Glomerular visceral epithelial cell (primary cell): ENCODE measurements around the gene CHSY3.
"Not testable (repeated sequence)": the region's sequence is repeated elsewhere in the genome, so short reads cannot be mapped to it uniquely, and the experiment has no call there.

Experiments used
- DNase-seq: peaks from one replicate; pipeline ENCODE4 v3.0.0-alpha.2; 2016; ENCODE audit errors: extremely low spot score

Gene CHSY3

DNA sequence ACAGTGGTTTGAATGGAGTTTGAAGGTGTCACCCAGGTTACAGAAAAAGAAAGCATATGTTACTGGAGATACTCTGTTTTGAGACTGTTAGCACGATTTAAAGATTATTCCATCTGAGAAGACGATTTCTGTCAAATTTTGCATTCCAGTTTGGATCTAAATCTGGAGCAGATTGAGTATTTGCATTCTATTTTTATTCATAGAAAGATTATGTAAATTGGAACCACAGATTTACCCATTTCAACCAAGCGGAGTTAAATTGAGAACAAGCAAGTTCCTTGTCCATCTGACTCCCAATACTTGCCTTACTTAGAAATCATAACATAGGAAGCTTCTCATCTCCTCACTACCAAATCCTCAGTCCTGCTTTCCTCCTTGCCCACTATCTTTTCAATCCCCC lies 255.7 kb downstream of the CHSY3 start:
- DNase-seq, result no peak

DNA sequence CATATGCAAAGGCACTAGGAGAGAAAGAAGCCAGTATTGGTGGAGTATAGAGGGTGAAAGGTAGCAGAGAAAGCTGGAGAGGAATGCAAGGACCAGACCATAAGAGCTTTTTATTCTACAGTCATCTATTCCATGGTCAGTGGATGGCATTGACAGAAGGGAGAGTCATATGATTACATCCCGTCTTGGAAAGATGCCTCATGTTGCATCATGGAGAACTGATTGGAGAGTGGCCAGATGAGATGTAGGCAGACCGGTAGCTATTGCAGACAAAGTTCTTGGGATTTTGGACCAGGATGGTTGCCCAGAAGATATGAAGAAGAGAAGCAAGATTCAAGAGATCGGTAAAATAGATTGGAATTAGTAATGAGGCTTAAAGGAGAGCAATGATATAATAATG lies 260.7 kb downstream of the CHSY3 start:
- no peak for DNase-seq

DNA sequence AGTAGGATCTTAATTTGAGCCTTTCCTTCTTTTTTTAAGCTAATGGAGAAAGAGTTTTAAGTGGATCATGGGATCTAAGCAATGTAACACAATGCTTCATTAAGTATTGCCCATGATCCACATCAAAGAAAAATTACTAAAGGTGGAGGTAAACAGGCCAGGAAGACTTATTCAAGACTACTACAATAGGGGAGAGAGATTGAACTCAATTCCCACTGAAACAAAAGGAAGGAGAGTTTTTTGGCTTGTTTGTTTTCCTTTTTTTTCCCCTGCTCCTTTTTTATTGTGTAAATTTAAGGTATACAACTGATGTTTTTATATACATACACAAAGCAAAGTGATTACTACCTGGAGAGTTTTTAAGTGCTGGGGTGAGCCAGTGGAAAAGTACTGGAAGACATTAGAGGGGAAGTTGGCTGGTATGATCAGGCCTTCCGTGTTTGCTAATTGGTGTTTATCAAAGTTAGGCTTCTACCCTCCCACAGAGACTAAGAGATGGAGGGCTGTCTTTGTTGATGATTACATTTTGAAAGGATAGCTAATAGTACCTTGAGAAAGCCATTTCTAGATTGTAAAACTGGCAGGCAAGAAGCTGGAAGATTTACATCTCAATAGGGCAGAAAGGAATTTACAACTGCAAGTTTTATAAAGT lies 262.7 kb downstream of the CHSY3 start:
- no peak for DNase-seq

DNA sequence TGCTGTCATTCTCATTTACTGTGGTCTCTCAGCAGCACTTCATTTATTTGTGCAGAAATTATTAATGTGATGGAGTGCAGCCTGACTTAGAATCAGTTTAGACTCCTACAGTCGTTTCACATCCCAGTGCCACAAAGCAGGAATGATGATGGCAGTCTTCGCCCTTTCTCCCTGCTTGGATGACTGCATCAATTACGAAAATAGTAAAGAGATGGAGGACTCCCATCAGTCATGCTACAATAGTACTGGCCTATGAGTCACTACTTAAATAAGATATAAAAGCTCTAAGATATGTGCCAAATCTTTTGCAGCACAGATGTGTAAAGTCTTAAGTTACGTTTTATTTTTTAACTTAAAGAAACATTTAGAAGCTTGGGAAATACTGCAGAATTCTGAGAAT lies 263.9 kb downstream of the CHSY3 start:
- DNase-seq, result peak; percentile 32

DNA sequence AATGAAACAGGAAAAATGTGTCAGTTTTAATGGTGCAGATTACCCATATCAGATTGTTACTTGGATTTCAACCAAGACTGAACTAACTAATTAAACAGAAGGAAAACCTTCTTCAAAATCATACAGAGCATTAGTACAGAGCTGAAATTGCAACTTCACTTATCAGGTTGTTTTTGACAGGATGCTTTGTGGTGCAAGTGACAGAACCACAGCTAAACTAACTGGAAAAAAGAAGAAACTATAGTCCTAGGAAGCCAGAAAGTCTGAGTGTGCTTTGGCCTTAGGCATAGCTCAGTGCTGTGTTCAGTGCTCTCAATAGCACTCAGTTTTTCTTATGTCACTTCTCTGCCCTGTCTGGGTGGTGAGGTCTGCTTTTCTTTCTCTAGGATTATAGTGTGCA lies 267.4 kb downstream of the CHSY3 start:
- no peak for DNase-seq

DNA sequence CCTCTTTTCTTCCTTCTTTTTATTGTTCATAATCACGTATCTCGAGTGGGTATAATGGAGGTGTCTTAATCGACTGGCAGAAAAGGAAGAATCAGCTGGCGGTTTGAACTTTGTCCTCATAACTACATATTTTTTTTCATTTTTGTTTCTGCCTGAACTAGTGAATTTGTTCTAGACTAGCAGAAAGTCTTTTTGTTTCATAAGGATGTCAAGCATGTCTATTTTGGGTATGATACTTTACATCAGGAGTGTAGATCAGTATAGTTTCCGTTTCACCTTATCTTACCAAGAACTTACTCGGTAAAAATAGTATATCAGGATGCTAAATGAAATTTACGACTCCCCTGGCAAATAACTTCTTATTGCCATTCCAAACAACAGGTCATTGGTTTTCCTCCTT lies 278.9 kb downstream of the CHSY3 start:
- no peak for DNase-seq

DNA sequence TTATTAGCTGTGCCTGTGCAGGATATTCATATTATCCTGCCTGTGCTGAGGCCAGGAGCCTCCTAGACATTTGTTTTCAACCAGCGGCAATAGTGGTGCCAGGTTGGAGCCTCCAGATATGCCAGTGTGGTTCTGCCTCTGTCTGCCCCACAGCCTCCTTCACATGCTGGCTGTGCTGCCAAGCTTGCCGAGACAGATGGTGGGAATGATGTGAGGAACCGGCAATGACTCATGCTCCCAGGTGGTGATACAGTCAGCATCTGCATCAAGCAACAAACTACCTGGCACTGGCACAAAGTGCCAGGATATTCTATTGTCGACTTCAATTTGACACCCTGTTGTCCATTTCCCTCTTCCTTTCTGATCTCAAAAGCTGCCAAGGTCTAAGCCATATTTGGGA lies 285.7 kb downstream of the CHSY3 start:
- DNase-seq, result peak; percentile 27

DNA sequence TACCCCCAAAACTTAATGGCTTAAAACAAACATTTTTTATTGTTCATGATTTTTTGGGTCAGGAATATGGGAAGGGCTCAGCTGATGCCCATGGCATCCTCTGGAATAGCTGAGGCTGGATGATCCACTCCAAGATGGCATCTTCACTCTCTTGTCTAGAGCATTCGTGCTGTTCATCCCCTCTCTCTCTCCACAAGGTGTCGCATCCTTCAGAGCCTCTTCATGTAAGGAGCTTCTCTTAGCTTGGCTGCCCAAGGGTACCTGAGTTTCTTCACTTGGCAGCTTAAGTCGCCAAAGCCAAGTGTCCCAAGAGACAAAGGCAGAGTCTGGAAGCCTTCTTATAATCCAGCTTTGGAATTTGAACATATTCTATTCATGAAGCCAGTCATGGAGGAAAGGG lies 294.7 kb downstream of the CHSY3 start:
- peak; percentile 17 for DNase-seq

DNA sequence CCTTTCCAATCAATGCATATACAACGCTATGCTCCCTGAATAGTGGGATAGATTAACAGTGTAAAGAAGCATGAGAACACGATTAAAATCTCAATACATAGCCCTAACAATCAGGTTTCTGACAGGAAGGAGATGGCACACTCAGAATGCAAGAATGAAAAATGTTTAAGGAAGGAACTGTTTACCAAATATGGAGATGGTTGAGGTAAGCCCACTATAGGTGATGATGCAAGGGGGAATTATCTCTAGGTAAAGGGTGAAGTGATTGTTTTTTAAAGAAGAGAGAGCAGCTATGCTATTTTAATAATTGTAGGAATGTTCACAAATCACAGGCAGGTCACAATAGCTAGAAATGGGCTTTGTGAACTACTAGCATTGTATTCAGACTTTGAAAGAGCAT lies 302.4 kb downstream of the CHSY3 start:
- no peak for DNase-seq

DNA sequence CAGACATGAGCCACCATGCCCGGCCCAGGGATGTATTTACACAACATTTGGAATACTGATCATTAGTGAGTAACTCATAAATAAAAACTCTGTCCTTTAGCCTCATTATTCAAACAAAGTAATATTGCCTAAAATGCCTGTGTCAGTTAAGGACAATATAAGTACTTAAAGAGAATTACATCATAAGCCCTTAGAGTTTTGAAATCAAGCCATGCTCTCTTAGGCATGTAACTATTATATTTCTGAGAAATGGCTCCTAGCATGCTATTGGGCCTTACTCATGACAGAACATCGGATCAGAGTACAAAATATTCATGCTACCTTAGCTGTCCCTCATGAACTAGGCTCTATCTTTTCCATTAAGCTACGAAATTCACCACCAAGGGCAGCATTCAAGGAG lies 309.3 kb downstream of the CHSY3 start:
- no peak for DNase-seq

DNA sequence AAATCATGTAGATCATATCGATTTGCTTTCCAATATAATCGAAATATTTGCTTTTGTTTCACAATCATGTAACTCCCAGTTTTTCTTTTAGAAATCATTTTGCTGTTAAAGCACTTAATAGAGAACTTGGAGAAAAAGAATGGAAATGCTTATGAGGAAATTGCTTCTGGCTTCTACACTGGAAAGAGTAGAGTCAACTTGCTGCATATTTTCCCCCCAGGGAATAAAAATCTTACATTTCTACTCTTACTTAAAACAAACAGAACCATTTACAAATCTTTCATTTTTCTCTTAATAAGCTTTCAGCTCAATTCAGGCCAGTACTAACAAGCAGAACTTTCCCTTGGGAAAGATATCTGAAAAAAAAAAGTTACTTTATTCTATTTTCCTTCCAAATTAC lies 312.0 kb downstream of the CHSY3 start:
- no peak for DNase-seq

DNA sequence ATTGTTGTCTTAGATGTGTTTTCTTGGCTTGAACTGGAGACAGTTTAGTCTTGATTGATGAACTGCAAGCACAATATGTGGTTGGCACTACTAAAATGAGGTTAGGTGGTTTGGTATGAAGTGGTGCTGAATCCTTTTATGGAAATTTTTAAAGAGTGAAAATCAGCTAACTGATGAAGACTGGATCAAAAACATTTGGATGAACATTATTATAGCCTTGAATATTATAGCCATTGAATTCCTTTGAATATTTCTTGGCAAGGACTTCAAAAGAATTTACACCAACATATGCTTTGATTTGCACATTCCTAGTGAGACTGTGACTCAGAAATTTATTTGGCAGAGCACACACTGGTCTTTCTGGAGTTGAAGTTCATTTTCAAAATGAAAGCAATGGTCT lies 318.3 kb downstream of the CHSY3 start:
- DNase-seq, result peak; percentile 16

DNA sequence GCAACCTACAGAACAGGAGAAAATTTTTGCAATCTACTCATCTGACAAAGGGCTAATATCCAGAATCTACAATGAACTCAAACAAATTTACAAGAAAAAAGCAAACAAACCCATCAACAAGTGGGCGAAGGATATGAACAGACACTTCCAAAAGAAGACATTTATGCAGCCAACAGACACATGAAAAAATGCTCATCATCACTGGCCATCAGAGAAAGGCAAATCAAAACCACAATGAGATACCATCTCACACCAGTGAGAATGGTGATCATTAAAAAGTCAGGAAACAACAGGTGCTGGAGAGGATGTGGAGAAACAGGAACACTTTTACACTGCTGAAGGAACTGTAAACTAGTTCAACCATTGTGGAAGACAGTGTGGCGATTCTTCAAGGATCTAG lies 322.3 kb downstream of the CHSY3 start:
- DNase-seq, result not testable (repeated sequence)

DNA sequence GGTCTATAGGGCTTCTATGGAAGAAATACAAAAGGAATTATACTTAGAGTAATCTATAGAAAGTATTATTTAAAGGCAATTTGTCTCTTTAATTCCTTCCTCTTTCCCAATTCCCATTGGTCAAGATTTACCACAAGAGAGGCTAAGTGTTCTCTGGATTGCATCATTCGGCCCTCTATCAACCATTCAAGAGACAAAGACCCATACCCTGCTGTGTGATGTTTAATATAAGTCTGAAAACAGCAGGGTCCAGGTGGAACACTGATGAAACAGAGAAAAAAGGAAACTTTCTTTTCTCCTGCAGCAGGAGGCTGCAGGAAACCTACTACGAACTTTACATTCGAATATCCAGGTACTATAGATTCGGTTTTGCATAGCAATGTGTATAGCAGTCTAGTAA lies 323.4 kb downstream of the CHSY3 start:
- no peak for DNase-seq

DNA sequence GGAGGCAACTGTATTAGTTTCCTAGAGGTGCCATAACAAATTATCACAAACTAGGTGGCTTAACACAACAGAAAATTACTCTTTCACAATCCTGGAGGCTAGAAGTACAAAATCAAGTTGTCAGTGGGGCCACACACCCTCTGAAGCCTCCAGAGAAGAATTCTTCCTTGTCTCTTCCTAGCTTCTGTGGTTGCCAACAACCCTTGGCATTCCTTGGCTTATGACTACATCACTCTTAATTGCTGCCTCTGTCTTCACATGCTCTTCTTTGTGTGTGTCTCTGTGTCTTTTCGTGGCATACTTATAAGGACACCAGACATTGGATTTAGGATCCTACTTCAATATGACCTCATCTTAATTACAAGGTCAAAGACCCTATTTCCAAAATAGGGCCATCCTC lies 327.5 kb downstream of the CHSY3 start:
- DNase-seq, result peak; percentile 8

DNA sequence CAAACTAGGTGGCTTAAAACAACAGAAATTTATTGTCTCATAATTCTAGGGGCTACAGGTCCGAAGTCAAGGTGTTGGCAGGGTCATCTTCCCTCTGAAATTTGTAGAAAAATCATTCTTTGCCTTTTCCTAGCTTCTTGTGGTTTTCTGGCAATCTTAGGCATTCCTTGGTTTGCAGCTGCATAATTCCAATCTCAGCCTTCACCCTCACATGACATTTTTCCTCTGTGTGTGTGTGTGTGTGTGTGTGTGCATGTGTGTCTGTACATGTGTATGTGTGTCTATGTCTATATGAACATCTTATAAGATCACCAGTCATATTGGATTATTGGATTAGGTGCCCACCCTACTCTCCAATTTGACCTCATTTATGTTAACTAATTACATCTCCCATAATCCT lies 330.6 kb downstream of the CHSY3 start:
- no peak for DNase-seq
